GM03348 (cell line): ENCODE data around the gene FITM2.
"Not testable (repeated sequence)": the region's sequence is repeated elsewhere in the genome, so short reads cannot be mapped to it uniquely, and the experiment has no call there.

ENCODE experiments used
- DNase-seq: peaks from one replicate; pipeline ENCODE4 v3.0.0; 2012; ENCODE audit warnings: low spot score

The FITM2 gene, protein sequence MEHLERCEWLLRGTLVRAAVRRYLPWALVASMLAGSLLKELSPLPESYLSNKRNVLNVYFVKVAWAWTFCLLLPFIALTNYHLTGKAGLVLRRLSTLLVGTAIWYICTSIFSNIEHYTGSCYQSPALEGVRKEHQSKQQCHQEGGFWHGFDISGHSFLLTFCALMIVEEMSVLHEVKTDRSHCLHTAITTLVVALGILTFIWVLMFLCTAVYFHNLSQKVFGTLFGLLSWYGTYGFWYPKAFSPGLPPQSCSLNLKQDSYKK

DNA sequence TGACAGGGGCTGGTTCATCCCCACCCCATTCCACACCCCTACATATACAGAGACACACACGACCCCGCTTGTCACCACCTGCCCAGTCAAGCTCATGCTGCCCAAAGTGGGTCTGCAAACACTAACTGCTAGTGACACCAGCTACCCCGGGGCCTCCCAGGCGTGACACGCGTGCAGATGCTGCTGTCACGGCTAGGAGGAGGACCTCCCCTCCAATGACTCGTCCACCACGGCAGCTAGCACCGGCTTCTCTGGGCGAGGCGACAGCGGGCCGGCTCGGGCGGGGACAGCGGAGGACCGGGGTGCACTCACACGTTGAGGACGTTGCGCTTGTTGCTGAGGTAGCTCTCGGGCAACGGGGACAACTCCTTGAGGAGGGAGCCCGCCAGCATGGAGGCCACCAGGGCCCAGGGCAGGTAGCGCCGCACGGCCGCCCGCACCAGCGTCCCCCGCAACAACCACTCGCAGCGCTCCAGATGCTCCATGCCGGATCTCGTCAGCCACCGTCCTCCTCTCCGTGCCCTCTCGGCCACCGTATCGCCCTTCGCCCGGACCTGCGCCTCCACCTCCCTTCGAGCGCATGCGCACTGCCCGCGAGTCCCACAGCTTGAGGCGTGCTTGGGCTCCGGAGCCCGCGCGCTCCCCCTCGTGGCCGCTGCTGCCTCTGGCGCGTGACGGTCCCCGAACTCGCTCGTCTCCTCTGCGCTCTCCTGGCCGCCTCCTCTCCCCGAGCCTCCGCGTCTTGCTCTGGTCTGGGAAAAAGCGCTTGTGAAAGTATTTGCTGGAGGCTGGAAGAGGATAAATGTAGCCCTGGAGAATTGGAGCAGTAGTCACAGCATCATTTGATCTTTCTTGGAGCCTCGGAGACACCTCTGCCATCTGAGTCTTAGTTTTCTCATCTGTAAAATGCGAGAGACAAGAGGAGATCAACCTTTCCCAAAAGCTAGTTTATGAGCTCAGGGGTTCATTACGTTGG is at the start of gene FITM2:
Gene FITM2 (minus strand): TSS at position 539 of the 976 bp plus-strand sequence. CDS start 54 bp downstream, at position 485.
- DNase-seq, result peak; percentile 100

DNA sequence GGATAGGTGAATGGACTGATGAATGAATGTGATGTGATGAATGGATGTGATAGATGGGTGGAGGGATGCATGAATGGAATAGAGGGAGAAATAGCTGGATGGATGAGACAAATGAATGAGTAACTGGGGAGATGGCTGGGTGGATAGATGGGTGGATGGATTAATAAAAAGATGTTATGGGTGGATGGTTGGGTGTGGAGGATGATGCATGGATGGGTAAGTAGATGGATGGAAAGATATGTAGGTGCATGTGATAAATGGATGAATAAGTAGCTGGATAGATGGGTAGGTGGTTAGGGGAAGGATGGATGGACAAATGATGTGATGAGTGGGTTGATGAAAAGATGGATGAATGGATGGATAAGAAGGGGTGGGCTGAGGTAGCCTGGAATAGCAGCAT is 49.2 kb upstream of the FITM2 start:
- DNase-seq, result no peak

DNA sequence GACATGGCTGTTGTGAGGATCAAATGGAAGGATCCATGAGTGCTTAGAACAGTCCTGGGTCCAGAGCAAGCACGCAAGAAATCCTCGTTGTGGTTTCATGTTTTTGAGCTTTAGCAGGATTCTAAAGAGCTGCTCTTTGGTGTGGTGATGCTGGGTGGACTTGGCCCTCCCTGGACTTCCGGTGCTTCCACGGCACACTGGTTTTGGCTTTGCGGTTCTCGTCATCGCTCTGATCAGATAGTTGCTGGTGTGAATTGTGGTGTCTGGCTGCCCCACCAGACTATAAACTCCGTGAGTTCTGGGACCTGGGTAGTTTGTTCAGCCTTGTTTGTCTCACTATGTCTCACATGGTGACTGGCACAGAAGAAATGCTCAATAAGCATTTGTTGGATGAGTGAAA is 47.8 kb upstream of the FITM2 start:
- no peak for DNase-seq

DNA sequence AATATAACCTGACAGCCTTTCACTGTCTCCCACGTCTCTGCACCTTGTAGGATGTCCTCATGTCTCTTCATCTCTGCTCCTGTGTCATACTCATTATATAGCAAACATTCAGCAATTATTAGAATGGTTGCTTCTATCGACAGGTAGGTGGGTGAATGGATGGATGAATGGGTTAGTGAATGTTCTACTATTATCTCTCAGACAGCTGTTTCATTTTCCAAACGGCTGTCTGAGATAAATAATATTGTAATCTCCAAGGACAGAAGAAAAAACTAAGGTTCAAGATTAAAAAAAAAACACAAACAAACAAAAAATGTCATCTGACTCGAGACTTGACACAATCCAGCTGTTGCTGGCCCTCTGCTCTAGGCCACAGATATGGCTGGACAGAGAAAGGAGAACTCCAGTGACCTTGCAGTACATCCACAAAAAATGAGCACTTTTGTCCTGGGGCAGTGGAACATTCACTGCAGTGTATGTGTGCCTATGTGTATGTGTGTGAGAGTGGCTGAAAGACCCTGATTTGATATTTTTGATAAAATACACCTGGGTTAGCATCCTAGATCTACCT is 46.6 kb upstream of the FITM2 start:
- DNase-seq, result no peak

DNA sequence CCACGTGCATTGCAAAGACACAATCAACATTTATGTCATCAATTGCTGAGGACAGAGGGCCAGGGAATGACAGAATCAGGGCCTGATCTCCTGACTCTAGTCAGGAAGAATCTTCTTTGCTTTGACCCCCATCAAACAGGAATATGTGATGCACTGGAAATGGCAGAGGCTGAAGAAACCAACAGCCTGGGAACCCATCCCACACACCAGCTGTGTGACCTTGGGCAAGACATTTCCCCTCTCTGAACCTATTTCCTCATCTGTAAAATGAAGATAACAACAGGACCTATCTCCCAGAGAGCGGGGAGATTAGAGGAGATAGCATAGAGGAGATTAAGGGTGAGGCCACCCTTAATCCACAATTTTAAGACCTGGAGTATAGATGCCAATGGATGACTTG is 46.0 kb upstream of the FITM2 start:
- no peak for DNase-seq

DNA sequence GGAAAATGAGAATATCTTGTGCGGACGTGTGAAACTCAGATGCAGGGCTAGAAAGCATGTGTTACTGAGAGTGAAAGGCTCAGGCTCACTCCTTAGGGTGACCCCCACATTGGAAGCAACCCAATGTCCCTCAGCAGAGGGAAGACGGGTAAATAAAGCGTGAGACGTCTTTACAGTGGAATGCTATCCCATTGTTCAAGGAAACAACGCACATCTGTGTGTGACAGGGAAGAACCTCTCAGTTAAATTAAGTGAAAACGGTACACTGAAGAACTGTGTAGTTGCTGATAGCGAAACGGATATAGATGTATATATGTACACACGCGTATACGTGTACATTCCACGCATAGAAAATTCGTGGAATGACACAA is 45.3 kb upstream of the FITM2 start:
- no peak for DNase-seq

DNA sequence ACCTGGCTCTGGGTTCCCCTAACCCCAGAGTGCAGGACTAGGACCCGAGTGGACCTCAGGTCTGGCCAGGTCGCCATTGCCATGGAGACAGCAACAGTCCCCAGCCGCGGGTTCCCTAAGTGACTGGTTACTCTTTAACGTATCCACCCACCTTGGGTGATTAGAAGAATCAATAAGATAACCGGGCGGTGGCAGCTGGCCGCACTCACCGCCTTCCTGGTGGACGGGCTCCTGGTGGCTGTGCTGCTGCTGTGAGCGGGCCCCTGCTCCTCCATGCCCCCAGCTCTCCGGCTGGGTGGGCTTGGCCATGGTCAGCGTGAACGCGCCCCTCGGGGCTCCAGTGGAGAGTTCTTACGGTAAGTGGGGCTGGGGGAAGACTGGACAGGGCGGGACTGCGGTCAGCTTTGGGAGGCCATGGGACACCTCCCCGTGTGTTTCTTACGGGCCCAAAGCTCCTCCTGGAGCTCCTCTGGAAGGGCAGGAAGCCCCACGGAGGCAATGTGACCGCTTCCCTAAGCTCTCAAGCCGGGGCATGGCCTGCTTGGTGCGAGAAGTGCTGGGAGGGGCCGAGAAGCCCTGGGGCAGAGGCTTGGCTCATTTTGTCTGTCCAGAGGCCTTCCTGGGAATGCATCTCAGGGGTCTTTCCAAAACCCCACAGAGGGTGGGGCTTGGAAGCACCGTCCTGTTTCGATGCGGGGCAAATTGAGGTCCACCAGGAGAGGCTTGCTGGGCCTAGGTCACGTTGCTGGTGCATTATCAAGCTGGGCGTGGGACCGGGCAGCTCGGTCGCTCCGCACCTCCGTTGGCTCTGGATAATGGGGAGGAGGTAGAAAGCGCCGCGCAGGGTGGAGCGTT is 44.7 kb upstream of the FITM2 start, which contains the start of gene HNF4A:
Gene HNF4A (plus strand): TSS at position 202 of the 855 bp plus-strand sequence. CDS start 106 bp downstream, at position 308.
- DNase-seq, result no peak

DNA sequence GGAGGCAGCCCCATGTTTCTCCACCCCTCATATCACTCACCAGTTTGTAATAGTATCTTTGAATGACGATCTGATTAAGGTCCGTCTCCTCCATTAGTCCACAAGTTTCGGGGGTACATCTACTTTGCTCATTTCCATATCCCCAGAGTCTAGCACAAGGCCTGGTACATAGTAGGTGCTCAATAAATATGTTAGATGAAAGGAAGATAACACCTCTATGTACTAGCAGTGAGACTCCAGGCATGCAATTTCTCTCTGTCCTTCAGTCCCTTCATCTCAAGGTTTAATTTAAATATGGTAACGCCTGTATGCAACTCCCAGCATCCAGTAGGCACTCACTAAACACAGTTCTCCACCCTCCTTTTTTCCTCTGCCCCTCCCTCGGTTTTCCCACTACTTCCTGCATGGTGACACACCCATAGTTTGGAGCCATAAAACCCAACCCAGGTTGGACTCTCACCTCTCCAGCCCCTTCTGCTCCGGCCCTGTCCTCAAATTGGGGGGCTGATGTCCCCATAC is 44.0 kb upstream of the FITM2 start:
- no peak for DNase-seq

DNA sequence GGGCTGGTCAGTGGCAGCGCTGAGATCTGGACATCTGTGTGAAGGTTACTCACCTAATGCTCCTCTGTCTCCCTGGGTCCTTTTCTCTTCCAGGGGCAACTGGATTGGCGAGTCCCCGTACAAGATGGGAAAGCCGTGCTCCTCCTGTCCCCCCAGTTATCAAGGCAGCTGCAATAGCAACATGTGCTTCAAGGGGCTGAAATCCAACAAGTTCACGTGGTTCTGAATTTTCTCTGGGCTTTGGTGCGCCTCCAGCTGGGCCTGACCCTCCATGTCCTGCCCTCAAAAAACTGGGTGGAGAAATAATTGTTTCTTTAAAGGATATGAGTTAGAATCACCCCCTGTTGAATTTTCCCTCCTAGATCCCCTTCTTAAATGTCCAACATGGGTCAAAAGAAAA is 39.6 kb upstream of the FITM2 start:
- no peak for DNase-seq

DNA sequence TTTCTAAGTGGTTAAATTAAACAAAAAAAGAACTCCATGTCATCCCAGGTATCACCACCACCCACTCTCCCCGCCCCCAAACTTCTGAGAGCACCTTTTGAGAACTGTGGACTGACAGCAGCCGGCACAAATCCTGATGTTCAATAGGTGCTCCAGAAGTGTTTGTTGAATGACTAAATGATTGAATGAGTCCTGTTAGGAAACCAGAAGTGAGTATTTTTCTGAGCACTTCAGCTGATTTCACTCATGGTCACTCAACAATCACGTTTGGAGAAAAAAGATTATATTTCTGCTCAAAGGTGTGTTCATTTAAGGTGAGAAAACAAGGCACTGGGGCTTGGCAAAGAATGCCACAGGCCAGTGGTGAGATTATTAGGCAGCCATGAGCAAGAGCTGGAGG is 38.3 kb upstream of the FITM2 start:
- no peak for DNase-seq

DNA sequence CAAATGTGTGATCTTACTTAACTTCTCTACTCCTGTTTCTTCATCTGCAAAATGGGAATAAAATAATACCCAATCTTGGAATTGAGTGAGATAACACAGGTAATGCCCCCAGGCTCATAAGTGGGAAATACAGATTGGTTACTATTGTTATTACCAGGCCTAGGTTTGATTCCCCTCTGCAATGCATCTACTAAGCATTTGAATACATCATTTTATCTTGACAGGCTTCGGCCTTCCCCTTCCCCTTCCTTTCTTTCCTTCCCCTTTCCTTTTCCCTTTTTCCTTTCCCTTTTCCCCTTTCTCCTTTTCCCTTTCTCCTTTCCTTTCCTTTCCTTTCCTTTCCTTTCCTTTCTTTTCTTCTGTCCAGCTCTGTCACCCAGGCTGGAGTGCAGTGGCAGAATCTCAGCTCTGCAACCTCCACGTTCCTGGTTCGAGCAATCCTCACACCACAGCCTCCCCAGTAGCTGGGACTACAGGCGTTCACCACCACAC is 37.2 kb upstream of the FITM2 start:
- DNase-seq, result no peak

DNA sequence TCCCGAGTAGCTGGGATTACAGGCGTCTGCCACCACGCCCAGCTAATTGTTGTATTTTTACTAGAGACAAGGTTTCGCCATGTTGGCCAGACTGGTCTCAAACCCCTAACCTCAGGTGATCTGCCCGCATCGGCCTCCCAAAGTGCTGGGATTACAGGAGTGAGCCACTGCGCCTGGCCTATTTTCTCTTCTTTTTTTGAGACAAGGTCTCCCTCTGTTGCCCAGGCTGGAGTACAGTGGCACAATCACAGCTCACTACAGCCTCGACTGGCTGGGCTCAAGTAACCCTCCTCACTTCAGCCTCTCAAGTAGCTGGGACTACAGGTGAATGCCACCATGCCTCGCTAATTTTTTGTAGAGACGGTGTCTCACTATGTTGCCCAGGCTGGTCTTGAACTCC is 34.9 kb upstream of the FITM2 start:
- not testable (repeated sequence) for DNase-seq

DNA sequence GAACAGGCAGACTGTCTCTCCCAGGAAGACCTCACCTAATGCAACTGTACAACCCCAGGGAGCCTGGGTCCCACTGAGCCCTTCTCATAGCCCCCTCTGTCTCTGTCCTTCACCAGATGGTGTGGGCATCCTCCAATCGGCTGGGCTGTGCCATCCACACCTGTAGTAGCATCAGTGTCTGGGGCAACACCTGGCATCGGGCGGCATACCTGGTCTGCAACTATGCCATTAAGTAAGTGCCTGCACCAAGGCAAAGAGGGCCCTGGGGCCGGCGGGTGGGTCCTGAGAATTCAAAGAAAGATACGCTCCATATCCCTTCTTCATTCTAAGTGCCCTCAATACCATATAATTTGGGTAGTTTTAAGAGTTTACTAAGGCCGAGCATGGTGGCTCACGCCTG is 34.1 kb upstream of the FITM2 start:
- no peak for DNase-seq

DNA sequence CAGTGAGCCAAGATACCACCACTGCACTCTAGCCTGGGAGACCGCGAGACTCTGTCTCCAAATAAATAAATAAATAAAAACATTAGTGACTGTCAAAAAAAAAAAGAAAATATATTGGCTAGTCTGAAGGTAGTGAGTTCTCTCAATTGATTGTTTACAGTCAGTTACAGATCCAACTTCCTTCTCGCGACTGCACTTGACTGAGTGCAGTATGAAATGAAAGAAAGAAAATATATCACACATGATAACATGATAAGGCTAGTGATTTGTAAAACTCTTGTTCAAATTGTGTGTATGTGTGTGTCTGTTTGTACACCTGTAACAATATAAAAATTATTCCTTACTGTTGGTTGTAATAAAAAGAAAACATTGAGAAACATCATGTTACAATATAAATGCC is 33.7 kb upstream of the FITM2 start:
- no peak for DNase-seq

DNA sequence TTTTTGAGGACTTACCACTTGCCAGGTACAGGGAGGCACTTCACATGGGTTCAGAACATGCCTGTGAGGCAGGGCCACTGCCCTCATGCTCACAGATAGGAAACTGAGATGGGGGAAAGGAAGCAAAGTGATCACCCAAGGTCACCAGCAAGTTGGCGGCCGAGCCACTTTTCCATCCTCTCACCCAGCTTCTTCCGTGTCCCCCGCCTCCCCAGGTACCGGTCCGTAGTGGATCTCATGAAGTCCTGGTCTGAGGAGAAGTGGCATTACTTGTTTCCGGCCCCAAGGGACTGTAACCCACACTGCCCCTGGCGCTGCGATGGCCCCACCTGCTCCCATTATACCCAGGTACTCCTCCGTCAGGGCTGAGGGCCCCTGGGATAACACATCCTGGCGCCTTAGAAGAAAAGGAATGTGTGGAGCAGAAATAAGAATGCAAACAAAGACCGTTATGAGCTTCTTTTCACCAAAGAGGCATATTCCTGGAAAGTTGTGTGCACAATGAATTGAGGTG is 32.2 kb upstream of the FITM2 start:
- DNase-seq, result no peak

DNA sequence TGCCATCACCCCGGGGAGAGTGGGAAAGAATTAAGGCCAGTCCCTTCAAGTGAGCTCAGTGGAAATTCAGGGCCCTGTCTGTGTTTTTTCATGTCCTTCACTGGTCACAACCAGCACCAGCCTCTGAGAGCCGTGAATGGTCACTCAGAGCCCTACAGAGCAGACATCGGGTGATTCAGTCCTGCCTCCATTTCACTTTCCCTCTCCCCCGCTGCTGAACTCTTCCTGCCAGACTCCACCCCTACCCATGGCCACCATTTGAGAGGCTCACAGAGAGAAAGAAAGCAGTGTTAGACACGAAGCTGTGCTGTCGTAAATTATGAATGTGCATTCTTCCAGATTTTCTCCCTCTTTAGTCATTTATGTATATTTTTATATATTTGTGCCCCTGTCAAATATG is 31.2 kb upstream of the FITM2 start:
- peak; percentile 53 for DNase-seq

DNA sequence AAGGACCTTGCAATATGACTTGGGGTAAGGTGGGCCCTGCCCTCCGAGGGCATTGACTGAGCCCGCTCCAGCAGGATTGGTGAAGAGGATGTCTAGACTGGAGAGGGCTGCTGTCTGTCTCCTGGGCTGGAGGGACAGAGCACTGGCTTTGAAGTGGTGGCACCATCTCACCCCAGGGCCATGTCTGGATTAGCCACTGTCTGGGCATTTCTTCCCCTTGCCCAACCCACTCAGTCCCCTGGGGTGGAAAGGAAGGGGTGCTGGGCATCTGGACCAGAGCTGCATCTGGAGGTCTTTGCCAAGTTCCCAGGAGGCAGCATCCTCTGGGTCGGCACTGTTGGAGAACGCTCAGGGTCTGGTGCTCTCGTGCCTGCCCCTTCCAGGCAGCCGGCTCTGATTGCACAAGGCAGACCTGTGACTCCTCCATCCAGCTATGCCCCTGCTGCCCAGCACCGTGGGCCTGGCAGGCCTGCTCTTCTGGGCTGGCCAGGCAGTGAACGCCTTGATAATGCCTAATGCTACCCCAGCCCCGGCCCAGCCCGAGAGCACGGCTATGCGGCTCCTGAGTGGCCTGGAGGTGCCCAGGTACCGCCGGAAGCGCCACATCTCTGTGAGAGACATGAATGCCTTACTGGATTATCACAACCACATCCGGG is 25.9 kb upstream of the FITM2 start, which contains the start of gene R3HDML:
Gene R3HDML (plus strand): TSS at position 319 of the 656 bp plus-strand sequence. CDS start 115 bp downstream, at position 434.
- DNase-seq, result no peak

DNA sequence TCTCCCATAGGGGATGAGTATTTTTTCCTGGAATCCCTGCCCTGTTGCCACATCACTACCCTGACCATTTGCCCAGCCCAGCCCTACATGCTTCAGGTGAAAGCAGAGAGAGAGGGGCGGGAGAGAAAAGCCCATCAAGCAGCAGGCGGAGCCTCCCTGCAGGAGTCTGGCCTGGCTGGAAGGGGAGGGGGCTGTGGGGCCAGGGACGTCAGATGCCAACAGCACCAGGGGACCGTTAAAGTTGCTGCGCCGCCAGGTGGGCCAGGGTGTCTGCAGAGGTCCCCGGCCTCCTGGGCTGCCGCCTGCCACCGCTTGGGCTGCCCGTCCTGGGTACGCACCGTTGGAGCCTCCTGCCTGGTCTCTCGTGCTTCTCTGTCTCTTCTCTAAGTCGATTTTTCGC is 25.1 kb upstream of the FITM2 start:
- DNase-seq, result no peak

DNA sequence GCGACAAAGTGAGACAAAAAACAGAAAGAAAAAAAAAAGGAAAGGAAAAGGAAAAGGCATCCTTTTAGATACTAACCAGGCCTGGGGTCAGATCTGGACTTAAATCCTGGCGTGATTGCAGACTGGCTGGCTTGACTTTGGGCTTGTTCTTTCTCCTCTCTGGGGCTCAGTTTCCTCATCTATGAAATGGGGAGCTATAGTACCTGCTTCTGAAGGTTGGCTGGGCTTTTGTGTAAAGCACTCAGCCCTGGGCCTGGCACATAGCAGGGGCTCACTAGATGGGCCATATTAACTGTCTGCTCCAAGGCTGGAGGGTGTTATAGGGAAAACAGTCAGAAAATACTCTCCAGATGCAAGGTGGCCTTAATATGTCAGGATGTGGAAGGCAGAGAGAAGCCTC is 24.7 kb upstream of the FITM2 start:
- DNase-seq, result no peak

DNA sequence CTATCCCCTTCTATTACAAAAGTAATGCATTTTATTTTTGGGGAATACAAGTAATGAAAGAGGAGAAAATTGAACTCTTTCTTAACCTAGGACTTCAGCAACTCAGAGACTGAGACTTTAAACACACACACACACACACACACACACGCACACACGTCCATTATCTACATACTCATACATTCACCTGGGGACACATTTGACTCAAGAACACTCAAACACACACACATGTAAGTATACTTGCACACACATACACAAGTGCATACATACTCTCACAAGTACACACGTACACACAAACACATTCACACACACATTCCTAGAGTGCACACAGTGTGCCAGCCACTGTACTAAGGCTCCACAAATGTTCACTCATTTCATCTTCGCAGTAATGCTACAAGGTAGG is 23.7 kb upstream of the FITM2 start:
- DNase-seq, result no peak

DNA sequence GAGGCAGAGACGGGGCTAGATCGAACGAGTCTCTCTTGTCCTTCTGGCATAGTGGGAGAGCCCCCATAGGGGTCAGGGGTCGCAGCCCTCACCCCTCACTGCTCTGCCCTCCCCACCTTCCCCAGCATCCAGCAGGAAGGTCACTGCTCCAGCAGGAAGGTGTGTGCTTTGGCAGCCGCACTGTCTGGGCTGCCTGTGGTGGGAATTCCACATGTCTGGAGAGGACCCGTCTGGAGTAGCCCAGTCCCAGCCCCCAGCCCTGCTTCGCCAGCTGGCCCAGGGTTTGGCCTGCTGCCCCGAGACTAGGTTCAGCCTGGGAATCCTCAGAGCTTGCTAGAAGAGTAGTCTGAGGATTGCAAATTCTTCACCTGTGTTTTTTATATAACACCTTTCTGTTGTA is 23.3 kb upstream of the FITM2 start:
- DNase-seq, result no peak
